ENCODE results near the gene VAT1L. TPM values are rescaled to one million over a fixed set of nuclear protein-coding genes. Genes with fewer than 3 reads are reported as not detected.

VAT1L gene, protein sequence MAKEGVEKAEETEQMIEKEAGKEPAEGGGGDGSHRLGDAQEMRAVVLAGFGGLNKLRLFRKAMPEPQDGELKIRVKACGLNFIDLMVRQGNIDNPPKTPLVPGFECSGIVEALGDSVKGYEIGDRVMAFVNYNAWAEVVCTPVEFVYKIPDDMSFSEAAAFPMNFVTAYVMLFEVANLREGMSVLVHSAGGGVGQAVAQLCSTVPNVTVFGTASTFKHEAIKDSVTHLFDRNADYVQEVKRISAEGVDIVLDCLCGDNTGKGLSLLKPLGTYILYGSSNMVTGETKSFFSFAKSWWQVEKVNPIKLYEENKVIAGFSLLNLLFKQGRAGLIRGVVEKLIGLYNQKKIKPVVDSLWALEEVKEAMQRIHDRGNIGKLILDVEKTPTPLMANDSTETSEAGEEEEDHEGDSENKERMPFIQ
- 82.7 TPM for polyA plus RNA-seq (2013, experiment 1 of 2)
- polyA plus RNA-seq (2013, experiment 2 of 2): 82.3 TPM

- H3K27me3 ChIP-seq (ENCODE audit: insufficient read depth, low read length): peaks cover 40% of the 10 kb centered on the region
- under 1% methylated on average over 78 of the region's 78 CpGs for WGBS
- H3K9ac ChIP-seq (ENCODE audit: low read depth, low read length): peak within 1 kb of the TSS; percentile 49
- peak within 1 kb of the TSS; percentile 79 for H3K4me3 ChIP-seq (ENCODE audit: low read length)
- no peaks in the 10 kb centered on the region; the same call in 1 of the 2 replicates for H3K36me3 ChIP-seq (ENCODE audit: insufficient read depth, low read length)
- no peaks in the 10 kb centered on the region for H3K9me3 ChIP-seq (ENCODE audit: insufficient read depth, low read depth, low read length)
- H3K27ac ChIP-seq (ENCODE audit: low read depth, low read length): no peak within 1 kb of the TSS
- H3K4me1 ChIP-seq (ENCODE audit: insufficient read depth, low read length): 0 out of 2 replicates have a peak, but pooled peaks cover 4% of the 10 kb centered on the region
Observed at GRCh38 chr16:77788181-77789084, at the start of gene VAT1L. VAT1L (plus strand) TSS chr16:77788564; CDS start chr16:77788683, 119 bp downstream.

DNA sequence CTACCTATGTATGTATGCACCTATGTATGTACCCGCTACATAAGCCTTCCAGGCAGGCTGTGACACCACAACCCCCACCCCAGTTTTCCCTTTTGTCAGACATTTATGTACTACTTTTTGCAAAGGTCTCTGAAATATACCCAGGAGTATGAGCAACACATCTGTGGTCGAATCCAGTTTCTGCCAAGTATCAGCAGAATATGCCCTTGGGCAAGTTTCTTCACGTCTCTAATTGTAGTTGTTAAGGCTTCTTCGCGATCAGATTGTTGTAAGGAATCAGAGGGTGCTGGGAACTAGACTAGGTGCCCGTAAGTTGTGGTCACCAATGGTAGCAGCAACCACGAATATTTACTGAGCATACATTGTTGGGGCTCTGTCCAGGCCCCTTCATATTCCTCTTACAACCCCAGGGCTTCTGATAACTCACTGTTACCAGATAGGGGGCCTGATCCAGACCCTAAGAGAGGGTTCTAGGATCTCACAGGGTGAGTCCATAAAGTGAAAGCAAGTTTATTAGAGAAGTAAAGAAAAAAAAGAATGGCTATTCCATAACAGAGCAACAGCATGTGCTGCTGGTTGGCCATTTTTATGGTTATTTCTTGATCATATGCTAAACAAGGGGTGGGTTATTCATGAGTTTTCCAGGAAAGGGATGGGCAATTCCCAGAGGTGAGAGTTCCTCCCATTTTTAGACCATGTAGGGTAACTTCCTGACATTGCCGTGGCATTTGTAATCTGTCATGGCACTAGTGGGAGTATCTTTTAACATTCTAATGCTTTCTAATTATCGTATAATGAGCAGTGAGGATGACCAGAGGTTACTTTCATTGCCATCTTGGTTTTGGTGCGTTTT, 49.4 kb upstream of the VAT1L start:
- Histone ChIP-seq H3K4me1 (ENCODE audit: insufficient read depth, low read length) (no peaks in the 10 kb centered on the region), H3K9me3 (ENCODE audit: insufficient read depth, low read depth, low read length) (no peaks in the 10 kb centered on the region), H3K36me3 (ENCODE audit: insufficient read depth, low read length) (no peaks in the 10 kb centered on the region), H3K9ac (ENCODE audit: low read depth, low read length) (no peak overlapping the region), H3K27me3 (ENCODE audit: insufficient read depth, low read length) (no peaks in the 10 kb centered on the region), H3K27ac (ENCODE audit: low read depth, low read length) (no peak overlapping the region), H3K4me3 (ENCODE audit: low read length) (no peak overlapping the region)
- WGBS: 93% methylated on average over 10 of the region's 10 CpGs

DNA sequence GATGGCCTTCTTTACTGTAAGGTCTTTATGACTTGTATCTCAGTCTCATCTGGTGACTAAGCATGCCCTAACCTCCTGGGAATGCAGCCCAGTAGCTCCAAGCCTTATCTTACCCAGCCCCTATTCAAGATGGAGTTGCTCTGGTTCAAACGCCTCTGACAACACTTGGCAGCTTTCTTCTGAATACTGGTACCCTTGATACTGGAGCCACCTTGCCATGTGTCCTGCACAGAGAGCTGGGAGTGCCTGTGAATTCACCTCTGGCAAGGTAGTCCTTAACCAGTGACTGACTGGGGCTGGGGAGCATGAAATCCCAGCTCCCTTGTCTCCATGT, 48.8 kb upstream of the VAT1L start:
- Histone ChIP-seq H3K36me3 (ENCODE audit: insufficient read depth, low read length) (no peaks in the 10 kb centered on the region), H3K27me3 (ENCODE audit: insufficient read depth, low read length) (no peaks in the 10 kb centered on the region), H3K27ac (ENCODE audit: low read depth, low read length) (no peak overlapping the region), H3K4me3 (ENCODE audit: low read length) (no peak overlapping the region), H3K9ac (ENCODE audit: low read depth, low read length) (no peak overlapping the region), H3K4me1 (ENCODE audit: insufficient read depth, low read length) (no peaks in the 10 kb centered on the region), H3K9me3 (ENCODE audit: insufficient read depth, low read depth, low read length) (no peaks in the 10 kb centered on the region)
- WGBS: 89% methylated on average over 1 of the region's 1 CpG

DNA sequence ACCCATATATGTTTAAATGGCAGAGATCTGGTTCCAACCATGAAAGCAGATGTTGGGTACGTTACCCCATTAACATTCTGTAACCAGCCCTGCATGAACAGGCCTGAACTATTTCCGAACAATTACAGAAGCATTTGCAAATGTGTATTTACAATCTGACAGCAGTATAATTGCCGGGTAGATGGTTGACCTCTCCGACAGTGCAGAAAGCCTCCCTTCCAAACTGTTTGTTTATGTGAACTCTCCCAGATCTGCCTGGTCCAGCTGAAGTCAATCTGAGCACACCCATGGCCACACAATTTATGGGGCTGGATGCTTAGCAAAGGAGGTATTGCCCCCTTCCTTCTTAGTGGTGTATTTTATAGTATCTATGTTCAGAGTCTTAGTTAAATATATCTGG, 44.2 kb upstream of the VAT1L start:
- no peak overlapping the region for H3K9ac ChIP-seq (ENCODE audit: low read depth, low read length)
- no peak overlapping the region for H3K27ac ChIP-seq (ENCODE audit: low read depth, low read length)
- no peak overlapping the region for H3K4me3 ChIP-seq (ENCODE audit: low read length)
- no peaks in the 10 kb centered on the region for H3K4me1 ChIP-seq (ENCODE audit: insufficient read depth, low read length)
- H3K36me3 ChIP-seq (ENCODE audit: insufficient read depth, low read length): no peaks in the 10 kb centered on the region
- 95% methylated on average over 4 of the region's 4 CpGs for WGBS
- no peaks in the 10 kb centered on the region for H3K9me3 ChIP-seq (ENCODE audit: insufficient read depth, low read depth, low read length)
- no peaks in the 10 kb centered on the region for H3K27me3 ChIP-seq (ENCODE audit: insufficient read depth, low read length)

DNA sequence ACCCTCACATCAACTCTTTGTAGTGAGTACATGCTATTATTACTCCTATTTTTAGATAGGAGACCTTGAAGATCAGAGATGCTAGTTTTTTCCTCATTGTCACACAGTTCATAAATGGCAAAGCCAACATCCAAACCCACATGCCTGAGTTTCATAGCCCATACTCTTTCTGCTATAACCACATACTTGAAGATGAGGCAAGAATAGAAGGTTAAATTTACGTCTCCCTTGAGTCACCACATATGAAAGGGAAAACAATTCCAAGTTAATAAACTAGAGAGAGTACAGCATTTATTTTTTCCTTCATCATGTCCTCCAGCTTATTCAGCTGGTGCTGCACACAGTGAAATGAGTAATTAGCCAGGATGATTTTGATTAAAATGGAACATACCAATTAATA, 42.4 kb upstream of the VAT1L start:
- H3K4me1 ChIP-seq (ENCODE audit: insufficient read depth, low read length): no peaks in the 10 kb centered on the region
- no CpG with 5 or more reads among the region's 1 CpG for WGBS
- no peak overlapping the region for H3K4me3 ChIP-seq (ENCODE audit: low read length)
- H3K27ac ChIP-seq (ENCODE audit: low read depth, low read length): no peak overlapping the region
- no peaks in the 10 kb centered on the region for H3K27me3 ChIP-seq (ENCODE audit: insufficient read depth, low read length)
- H3K9ac ChIP-seq (ENCODE audit: low read depth, low read length): no peak overlapping the region
- no peaks in the 10 kb centered on the region for H3K9me3 ChIP-seq (ENCODE audit: insufficient read depth, low read depth, low read length)
- no peaks in the 10 kb centered on the region for H3K36me3 ChIP-seq (ENCODE audit: insufficient read depth, low read length)

DNA sequence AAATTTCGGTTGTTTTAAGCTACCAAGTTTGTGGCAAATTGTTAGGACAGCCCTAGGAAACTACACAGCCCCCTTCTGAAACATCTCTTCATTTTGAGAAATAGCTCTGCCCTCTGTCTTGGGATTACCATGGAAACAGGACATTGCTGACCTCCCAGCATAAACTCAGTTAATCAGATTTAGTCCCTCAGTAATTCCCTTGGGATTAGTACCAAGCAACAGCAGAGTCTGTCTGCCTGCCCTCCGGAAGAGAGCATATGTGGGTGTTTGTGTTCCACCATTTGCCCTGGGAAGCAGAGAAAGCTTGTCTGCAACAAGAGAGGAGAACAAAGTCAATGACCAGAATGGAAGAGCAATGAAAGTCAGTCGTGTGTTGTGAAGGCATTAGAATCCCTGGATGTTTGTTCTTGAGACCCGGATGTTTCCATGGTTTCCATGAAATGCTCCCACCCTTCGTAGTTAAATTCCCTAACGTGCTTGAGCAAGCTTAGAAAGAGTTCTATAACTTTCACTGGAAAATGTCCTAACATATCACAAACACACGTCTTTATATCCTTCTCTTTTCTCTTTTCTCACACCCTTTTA, 39.9 kb upstream of the VAT1L start:
- Histone ChIP-seq H3K9me3 (ENCODE audit: insufficient read depth, low read depth, low read length) (no peaks in the 10 kb centered on the region), H3K36me3 (ENCODE audit: insufficient read depth, low read length) (no peaks in the 10 kb centered on the region), H3K4me3 (ENCODE audit: low read length) (no peak overlapping the region), H3K4me1 (ENCODE audit: insufficient read depth, low read length) (no peaks in the 10 kb centered on the region), H3K27me3 (ENCODE audit: insufficient read depth, low read length) (no peaks in the 10 kb centered on the region), H3K27ac (ENCODE audit: low read depth, low read length) (no peak overlapping the region), H3K9ac (ENCODE audit: low read depth, low read length) (no peak overlapping the region)
- 92% methylated on average over 7 of the region's 7 CpGs for WGBS

- Histone ChIP-seq H3K9me3 (ENCODE audit: insufficient read depth, low read depth, low read length) (no peaks in the 10 kb centered on the region), H3K4me1 (ENCODE audit: insufficient read depth, low read length) (no peaks in the 10 kb centered on the region), H3K27me3 (ENCODE audit: insufficient read depth, low read length) (no peaks in the 10 kb centered on the region), H3K9ac (ENCODE audit: low read depth, low read length) (no peak overlapping the region), H3K27ac (ENCODE audit: low read depth, low read length) (no peak overlapping the region), H3K4me3 (ENCODE audit: low read length) (no peak overlapping the region), H3K36me3 (ENCODE audit: insufficient read depth, low read length) (no peaks in the 10 kb centered on the region)
- 86% methylated on average over 1 of the region's 1 CpG for WGBS
Observed at GRCh38 chr16:77749415-77749814, 38.9 kb upstream of the VAT1L start.

DNA sequence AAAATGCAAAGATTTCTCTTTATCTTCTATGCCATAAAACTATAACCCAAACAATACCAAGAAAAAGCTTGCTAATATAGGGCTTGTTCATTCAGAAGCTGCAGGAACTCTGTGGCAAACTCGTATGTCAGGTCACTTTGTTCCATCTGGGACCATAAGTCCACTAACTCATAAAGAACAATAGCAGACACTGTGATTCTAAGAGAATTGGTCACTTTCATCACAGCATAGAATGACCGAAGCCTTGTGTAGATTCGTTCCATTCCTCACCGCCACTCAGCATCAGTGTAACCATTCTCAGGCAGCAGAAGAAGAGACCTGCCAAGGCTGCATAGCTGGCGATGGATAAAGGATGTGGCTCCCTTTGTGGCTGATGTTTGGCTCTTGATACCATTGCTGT, 30.3 kb upstream of the VAT1L start:
- no peak overlapping the region for H3K9ac ChIP-seq (ENCODE audit: low read depth, low read length)
- no peaks in the 10 kb centered on the region for H3K36me3 ChIP-seq (ENCODE audit: insufficient read depth, low read length)
- WGBS: 96% methylated on average over 5 of the region's 5 CpGs
- H3K27me3 ChIP-seq (ENCODE audit: insufficient read depth, low read length): no peaks in the 10 kb centered on the region
- no peaks in the 10 kb centered on the region for H3K9me3 ChIP-seq (ENCODE audit: insufficient read depth, low read depth, low read length)
- no peaks in the 10 kb centered on the region; the same call in 1 of the 2 replicates for H3K4me1 ChIP-seq (ENCODE audit: insufficient read depth, low read length)
- no peak overlapping the region for H3K4me3 ChIP-seq (ENCODE audit: low read length)
- no peak overlapping the region for H3K27ac ChIP-seq (ENCODE audit: low read depth, low read length)

DNA sequence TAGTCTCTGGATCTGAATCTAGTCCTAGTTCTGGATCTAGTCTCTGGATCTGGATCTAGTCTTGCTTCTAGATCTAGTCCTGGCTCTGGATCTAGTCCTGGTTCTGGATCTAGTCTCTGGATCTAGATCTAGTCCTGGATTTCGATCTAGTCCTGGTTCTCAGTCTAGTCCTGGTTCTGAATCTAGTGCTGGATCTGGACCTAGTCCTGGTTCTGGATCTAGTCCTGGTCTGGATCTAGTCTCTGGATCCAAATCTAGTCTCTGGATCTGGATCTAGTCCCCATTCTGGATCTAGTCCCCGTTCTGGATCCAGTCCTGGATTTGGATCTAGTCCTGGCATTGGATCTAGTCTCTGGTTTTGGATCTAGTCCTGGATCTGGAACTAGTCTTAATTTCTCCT, 29.9 kb upstream of the VAT1L start:
- H3K4me3 ChIP-seq (ENCODE audit: low read length): no peak overlapping the region
- H3K36me3 ChIP-seq (ENCODE audit: insufficient read depth, low read length): no peaks in the 10 kb centered on the region
- H3K27ac ChIP-seq (ENCODE audit: low read depth, low read length): no peak overlapping the region
- H3K27me3 ChIP-seq (ENCODE audit: insufficient read depth, low read length): no peaks in the 10 kb centered on the region
- H3K9me3 ChIP-seq (ENCODE audit: insufficient read depth, low read depth, low read length): no peaks in the 10 kb centered on the region
- no peaks in the 10 kb centered on the region; the same call in 1 of the 2 replicates for H3K4me1 ChIP-seq (ENCODE audit: insufficient read depth, low read length)
- no peak overlapping the region for H3K9ac ChIP-seq (ENCODE audit: low read depth, low read length)
- WGBS: 79% methylated on average over 2 of the region's 2 CpGs

GRCh38 chr16:77759201-77759600, 29.2 kb upstream of the VAT1L start:
- H3K4me3 ChIP-seq (ENCODE audit: low read length): no peak overlapping the region
- no CpG with 5 or more reads among the region's 1 CpG for WGBS
- H3K27me3 ChIP-seq (ENCODE audit: insufficient read depth, low read length): no peaks in the 10 kb centered on the region
- no peaks in the 10 kb centered on the region for H3K36me3 ChIP-seq (ENCODE audit: insufficient read depth, low read length)
- H3K9me3 ChIP-seq (ENCODE audit: insufficient read depth, low read depth, low read length): no peaks in the 10 kb centered on the region
- no peak overlapping the region for H3K27ac ChIP-seq (ENCODE audit: low read depth, low read length)
- H3K9ac ChIP-seq (ENCODE audit: low read depth, low read length): no peak overlapping the region
- H3K4me1 ChIP-seq (ENCODE audit: insufficient read depth, low read length): no peaks in the 10 kb centered on the region; the same call in 1 of the 2 replicates
